CD4-positive, alpha-beta T cell treated with Interleukin-10 for 1 hour (primary cell): ENCODE measurements around the gene MICA.
A peak's percentile ranks its signal among the peaks of the same experiment; 100 is the strongest.
"Not testable (repeated sequence)": the region's sequence is repeated elsewhere in the genome, so short reads cannot be mapped to it uniquely, and the experiment has no call there.

Experiments
- DNase-seq: peaks from one replicate; pipeline ENCODE4 v3.0.0-alpha.2; 2020

MICA gene

GRCh38 chr6:31416394-31417014, 13.1 kb downstream of the MICA start:
- DNase-seq: no peak

DNA sequence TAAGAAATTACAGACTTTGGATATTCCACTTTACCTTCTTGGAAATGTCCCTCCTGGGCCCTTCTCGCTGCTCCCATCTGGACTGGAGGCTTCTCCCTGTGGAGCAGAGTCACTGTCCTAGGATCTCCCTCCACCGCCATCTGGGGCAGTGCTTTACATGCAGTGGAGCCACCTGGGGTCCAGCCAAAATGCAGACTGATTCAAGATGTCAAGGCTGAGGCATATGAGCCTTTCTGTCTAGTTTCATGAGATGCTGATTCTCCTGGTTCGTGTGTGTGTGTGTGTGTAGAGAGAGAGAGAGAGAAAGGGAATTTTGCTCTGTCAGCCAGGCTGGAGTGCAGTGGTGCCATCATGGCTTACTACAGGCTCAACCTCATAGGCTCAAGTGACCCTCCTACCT, 14.9 kb downstream of the MICA start:
- no peak for DNase-seq

GRCh38 chr6:31419842-31420241, 16.4 kb downstream of the MICA start:
- DNase-seq: no peak

- DNase-seq: no peak
Observed at GRCh38 chr6:31420546-31420945, 17.2 kb downstream of the MICA start.

DNA sequence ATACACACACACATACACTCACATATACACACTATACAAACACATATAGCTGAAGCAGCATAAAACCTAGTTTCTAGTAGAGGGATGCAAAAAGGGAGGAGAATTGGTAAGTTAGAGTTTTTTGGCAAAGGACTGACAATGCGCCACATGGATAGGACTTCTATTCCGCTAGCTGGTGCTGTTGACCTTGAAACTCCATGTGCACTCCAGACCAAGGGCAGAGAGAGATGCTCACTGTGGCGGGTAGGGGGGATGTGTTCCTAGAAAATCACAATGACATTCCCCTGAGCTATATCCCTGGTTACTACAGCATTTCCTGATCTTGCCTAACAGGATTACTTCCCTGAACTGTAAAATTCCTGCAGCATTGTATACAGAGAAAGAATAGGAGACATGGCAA, 19.2 kb downstream of the MICA start:
- DNase-seq: no peak

GRCh38 chr6:31423550-31423949, 20.2 kb downstream of the MICA start:
- DNase-seq: no peak

DNA sequence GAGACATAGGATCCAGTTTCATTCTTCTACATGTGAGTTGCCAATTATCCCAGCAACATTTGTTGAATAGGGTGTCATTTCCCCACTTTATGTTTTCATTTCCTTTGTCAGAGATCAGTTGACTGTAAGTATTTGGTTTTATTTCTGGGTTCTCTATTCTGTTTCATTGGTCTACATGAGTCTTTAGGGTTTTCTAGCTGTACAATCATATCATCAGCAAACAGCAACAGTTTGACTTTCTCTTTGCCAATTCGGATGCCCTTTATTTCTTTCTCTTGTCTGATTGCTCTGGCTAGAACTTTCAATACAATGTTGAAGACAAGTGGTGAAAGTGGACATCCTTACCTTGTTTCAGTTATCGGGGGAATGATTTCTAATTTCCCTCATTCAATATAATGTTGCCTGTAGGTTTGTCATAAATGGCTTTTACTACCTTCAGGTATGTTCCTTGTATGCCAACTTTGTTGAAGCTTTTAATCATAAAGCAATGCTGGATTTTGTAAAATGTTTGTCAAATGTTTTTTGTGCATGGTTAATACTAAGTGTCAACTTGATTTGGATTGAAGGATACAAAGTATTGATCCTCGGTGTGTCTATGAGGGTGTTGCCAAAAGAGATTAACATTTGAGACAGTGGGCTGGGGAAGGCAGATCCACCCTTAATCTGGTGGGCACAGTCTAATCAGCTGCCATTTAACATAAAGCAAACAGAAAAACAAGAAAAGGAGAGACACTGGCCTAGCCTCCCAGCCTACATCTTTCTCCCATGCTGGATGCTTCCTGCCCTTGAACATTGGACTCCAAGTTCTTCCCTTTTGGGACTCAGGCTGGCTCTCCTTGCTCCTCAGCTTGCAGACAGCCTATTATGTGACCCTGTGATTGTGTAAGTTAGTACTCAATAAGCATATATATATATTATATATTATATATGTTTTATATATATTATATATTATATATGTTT, 23.3 kb downstream of the MICA start:
- DNase-seq: no peak

GRCh38 chr6:31430449-31430848, 27.1 kb downstream of the MICA start:
- DNase-seq: no peak

DNA sequence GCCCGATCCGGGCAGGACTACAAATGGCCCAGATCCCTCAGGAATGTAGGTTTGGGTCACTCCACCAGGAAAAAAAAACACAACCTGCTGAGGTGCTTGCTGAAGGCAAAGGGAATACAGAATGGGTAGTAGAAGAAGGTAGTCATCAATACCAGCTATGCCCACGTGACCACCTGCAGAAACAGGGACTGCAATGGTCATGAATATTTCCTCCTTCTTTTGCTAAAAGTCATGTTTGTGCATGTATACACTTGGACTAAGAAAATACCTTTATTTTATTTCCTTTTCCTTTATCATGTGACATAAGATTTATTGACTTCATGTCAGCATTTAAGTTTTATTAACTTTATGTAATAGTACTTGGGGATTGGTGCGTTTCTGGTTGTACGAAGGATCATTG, 31.7 kb downstream of the MICA start:
- DNase-seq: not testable (repeated sequence)

- DNase-seq: no peak
Observed at GRCh38 chr6:31438222-31438621, 34.8 kb downstream of the MICA start.

- no peak for DNase-seq
Observed at GRCh38 chr6:31438677-31439076, 35.3 kb downstream of the MICA start.

GRCh38 chr6:31441365-31442267, 38.2 kb downstream of the MICA start:
- DNase-seq: peak; percentile 83

GRCh38 chr6:31446481-31446880, 43.1 kb downstream of the MICA start:
- no peak for DNase-seq

DNA sequence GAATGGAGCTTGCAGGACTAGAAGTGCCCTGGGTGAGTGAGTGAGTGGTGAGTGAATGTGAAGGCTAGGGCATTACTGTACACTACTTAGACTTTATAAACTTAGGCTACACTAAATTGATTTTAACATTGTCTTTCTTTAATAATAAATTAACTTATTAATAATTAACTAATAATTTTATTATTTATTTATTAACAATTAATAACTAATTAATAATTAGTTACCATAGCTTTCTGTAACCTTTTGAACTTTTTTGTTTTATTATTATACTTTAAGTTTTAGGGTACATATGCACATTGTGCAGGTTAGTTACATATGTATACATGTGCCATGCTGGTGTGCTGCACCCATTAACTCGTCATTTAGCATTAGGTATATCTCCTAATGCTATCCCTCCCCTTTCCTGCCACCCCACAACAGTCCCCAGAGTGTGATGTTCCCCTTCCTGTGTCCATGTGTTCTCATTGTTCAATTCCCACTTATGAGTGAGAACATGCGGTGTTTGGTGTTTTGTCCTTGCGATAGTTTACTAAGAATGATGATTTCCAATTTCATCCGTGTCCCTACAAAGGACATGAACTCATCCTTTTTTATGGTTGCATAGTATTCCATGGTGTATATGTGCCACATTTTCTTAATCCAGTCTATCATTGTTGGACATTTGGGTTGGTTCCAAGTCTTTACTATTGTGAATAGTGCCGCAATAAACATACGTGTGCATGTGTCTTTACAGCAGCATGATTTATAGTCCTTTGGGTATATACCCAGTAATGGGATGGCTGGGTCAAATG, 43.8 kb downstream of the MICA start:
- DNase-seq: not testable (repeated sequence)

GRCh38 chr6:31450751-31451150, 47.4 kb downstream of the MICA start:
- no peak for DNase-seq

DNA sequence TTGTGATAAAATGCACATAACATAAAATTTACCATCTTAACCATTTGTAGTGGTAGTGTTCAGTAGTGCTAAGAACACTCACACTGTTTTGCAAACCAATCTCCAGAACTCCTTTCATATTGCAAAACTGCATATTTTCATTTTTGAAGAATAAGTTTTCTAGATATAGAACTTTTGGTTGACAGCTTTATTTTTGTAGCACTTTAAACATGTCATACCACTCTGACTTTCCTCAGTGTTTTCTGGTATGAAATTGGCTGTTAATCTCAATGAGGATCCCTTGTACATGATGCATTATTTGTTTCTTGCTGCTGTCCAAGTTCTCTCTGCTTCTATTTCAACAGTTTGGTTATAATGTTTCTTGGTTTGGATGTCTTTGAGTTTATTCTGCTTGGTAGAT, 49.5 kb downstream of the MICA start:
- no peak for DNase-seq

- DNase-seq: no peak
Observed at GRCh38 chr6:31453259-31453658, 49.9 kb downstream of the MICA start.

DNA sequence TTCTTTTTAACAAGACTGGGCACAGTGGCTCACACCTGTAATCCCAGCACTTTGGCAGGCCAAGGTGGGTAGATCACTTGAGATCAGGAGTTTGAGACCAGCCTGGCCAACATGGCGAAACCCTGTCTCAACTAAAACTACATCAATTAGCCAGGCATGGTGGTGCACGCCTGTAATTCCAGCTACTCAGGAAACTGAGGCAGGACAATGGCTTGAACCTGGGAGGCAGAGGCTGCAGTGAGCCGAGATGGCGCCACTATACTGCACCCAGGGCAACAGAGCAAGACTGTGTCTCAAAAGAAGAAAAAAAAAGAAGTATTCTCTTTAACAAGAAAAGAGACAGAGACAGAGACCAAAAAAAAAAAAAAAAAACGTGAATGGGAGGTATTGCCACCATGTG, 56.5 kb downstream of the MICA start:
- not testable (repeated sequence) for DNase-seq

- no peak for DNase-seq
Observed at GRCh38 chr6:31460361-31461025, 57.1 kb downstream of the MICA start.

DNA sequence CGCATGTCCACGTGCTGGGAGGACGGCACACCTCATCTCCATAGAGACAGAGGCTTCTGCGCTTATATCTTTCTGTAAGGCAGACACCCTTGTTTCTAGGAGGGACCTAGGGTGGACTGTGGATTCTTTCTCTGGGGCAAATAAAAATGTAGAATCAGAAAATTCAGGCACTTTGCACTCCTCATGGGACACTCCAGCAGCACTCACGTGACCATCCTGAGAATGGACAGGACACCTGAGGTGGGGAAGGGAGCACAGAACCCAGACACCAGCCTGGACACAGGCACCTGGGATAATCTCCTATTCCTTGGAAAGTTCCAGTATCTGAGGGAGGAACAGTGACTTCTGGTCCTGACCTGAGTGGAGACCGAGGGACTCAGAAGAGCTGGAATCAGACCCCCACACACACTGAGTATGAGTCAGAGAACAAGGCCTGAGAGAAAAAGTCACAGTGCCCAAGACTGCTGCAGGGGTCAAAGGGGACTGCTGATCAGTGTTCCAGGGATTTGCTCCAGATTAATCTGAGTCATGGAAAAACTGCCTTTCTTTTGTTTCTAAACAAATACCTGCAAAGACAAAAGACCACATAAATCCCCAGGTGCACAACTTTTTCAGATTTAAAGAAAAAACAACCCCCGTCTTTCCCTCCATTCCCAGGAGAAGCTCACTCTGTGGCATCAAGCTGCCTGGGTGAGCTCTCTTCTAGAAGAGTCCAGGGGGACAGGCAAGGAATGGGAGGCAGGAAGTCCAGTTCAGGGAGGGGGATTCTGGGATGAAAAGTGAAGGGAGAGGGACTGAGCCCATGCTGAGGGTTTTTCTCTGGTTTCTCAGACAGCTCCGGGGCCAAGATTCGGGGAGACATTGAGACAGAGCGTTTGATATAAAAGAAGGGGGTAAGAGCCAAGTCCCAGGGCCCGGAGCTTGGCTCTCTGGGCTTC, 58.9 kb downstream of the MICA start:
- DNase-seq: no peak
